Dendritic cell treated with granulocyte-macrophage colony-stimulating factor and Interleukin-4, amounts not matched to agents 40 ng/mL and 50 ng/mL, for 4 days (primary cell): ENCODE results near the gene MAPK8IP2.

ENCODE experiments used
- H3K27ac Mint-ChIP-seq: one replicate; pipeline ENCODE4 v1.8.0; 2022; ENCODE audit warnings: mild to moderate bottlenecking, mixed read lengths
- H3K27me3 Mint-ChIP-seq: one replicate; pipeline ENCODE4 v1.8.0; 2022; ENCODE audit warnings: mild to moderate bottlenecking, mixed read lengths
- H3K36me3 Mint-ChIP-seq: one replicate; pipeline ENCODE4 v1.8.0; 2022; ENCODE audit warnings: low read depth, mixed read lengths
- H3K4me1 Mint-ChIP-seq: one replicate; pipeline ENCODE4 v1.8.0; 2022; ENCODE audit warnings: low read depth, mixed read lengths
- H3K4me3 Mint-ChIP-seq: one replicate; pipeline ENCODE4 v1.8.0; 2022; ENCODE audit warnings: mild to moderate bottlenecking, moderate library complexity, mixed read lengths
- H3K9me3 Mint-ChIP-seq: one replicate; pipeline ENCODE4 v1.8.0; 2022; ENCODE audit warnings: mixed read lengths
- intact Hi-C: fragments of 100-400 bp; cut with micrococcal nuclease; formaldehyde crosslinking; loops from one replicate; pipeline ENCODE4 v1.15.0; 2022

The MAPK8IP2 gene

DNA sequence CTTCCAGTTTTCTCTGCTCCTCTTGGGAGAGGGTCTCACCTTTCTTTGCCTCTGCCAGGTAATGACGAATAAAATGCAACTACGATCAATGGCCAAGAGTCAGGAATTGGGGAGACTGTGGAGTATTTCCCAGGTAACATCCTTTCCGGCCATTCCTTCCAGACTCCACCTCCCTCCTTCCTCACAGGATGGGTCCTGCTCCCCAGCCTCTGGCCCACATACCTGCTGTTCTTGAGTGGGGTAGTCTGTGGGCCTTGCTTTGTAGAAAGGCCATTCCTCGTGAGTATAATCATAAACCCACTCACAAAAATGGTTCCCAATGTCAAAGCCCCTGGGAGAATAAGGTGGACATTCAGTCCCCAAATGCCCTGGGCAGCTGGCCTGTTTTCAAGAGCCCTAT, 20.8 kb upstream of the MAPK8IP2 start:
- H3K4me1 Mint-ChIP-seq, result peaks cover 47% of the 10 kb centered on the region
- no peak overlapping the region for H3K27ac Mint-ChIP-seq
- intact Hi-C loops, result loop anchor here (5.0 kb wide), 1 partner anchor 72 kb away; the partner anchor contains the start of genes LMF2 and NCAPH2
- no peak overlapping the region for H3K4me3 Mint-ChIP-seq
- H3K36me3 Mint-ChIP-seq, result peaks cover 47% of the 10 kb centered on the region
- no peaks in the 10 kb centered on the region for H3K9me3 Mint-ChIP-seq
- H3K27me3 Mint-ChIP-seq, result peaks cover 9% of the 10 kb centered on the region

DNA sequence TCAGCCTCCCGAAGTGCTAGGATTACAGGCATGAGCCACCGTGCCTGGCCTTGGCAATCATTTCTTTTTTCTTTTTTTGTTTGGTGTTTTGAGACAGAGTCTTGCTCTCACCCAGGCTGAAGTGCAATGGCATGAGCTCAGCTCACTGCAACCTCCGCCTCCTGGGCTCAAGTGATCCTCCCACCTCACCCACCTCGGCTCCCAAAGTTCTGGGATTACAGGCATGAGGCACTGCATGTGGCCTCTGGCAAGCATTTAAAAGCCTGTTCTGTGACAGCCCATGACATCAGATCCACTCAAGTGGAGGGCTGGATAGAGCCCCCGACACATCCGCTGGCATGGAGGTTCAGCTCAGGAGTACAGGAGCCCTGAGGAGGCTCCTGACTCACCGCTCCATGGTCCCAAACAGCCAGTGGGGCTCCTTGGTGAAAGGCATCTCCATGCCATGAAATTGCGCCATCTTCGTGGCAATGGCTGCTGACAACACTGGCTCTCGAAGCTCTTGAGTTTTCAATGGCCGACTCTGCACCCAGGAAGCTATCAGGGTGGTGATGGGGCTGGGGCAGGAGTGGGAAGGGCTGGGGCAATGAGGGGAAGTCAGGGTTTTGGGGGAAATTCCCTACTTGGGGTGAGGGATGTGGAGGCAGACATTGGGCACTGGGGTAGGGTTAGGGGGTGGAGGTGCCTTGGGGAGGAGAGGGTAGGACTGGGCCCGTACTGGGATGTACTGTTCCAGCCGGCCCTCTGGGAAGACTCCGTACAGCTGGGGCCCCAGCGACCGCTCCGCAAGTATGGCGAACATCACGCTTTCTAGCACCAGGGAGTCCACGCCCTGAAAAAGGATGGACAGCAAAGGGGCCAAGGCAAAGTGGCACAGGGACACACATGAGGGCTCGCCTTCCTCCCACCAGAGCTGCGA, 19.3 kb upstream of the MAPK8IP2 start:
- peak overlapping the region; percentile 80 for H3K4me3 Mint-ChIP-seq
- peaks cover 47% of the 10 kb centered on the region for H3K4me1 Mint-ChIP-seq
- H3K36me3 Mint-ChIP-seq, result peaks cover 47% of the 10 kb centered on the region
- peak overlapping the region; percentile 95 for H3K27ac Mint-ChIP-seq
- intact Hi-C loops, result loop anchor here (5.0 kb wide), 1 partner anchor 74 kb away; the partner anchor contains the start of genes LMF2 and NCAPH2
- H3K9me3 Mint-ChIP-seq, result no peaks in the 10 kb centered on the region
- peaks cover 13% of the 10 kb centered on the region for H3K27me3 Mint-ChIP-seq

DNA sequence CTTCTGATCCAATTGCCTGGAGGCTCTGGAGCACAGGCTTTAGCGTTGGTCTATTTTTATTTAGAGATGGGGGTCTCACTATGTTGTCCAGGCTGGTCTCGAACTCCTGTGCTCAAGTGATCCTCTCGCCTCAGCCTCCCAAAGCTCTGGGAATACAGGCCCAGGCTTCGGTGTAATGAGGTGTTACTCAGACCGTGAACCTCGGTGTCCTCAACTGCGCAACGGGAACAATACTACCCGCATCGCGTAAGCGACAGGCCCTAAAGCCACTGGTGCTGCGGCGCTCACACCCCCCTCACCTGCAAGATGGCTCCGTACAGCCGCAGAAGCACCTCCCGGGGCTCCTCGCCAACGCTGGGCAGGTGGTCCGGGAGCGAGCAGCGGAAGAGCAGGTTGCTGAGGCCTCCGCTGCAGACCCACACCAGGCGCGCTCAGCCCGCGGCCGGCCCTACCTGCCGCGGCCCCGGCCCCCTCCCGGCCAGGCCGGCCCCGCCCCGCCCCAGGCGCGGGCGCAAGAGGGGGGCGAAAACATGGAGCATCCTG, 18.6 kb upstream of the MAPK8IP2 start:
- Mint-ChIP-seq H3K4me1 (peaks cover 46% of the 10 kb centered on the region), H3K4me3 (peak overlapping the region; percentile 80), H3K27me3 (peaks cover 14% of the 10 kb centered on the region), H3K9me3 (no peaks in the 10 kb centered on the region), H3K36me3 (peaks cover 47% of the 10 kb centered on the region), H3K27ac (peak overlapping the region; percentile 95)
- intact Hi-C loops, result loop anchor here (2.0 to 5.0 kb wide), 4 partner anchors 19 to 75 kb away; partner anchors contain the start of genes LMF2, MAPK8IP2, NCAPH2 and TYMP

DNA sequence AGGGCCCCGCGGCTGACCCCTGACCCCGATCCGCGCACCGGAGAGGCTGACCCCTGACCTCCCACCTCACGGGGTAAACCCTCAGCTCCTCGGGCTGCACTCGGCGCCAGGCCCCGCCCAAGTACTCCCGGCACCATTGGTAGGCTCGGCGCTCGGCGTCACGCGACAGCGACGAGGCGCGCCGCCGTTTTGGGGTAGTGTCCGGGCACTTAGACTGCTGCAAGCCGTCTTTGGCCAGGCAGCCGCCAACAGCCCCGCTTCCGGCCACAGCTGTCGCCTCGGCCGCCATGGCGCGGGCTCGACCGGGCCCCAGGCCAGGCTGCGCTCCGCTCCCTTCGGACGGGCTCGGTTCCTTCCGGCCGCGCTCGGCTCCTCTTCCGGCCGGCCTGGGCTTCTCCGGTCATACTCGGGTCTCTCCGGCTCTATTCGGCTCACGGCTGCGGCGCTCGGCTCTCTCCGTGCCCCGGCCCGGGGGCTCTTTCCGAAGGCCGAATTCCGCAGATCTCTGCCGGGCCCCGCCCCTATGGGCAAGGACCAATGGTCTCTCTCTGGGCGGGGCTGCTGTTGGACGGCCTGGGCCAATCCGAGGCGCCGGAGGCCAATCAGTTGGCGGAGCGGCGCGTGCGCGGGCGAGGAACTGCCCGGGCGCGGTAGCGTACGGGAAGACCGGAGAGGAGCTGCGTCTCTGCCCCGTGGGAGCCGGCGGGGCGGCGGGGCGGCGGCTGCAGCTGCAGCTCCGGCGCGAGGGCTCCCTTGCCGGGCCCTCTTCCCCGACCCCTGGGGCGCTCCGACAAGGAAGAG, 17.9 kb upstream of the MAPK8IP2 start, which contains the start of gene CHKB:
TSS of gene CHKB (minus strand) at position 357 of the 801 bp plus-strand sequence. CDS start at position 289, 68 bp downstream.
- Mint-ChIP-seq H3K27ac (peak within 1 kb of the TSS; percentile 95), H3K27me3 (peaks cover 10% of the 10 kb centered on the region), H3K4me1 (peaks cover 39% of the 10 kb centered on the region), H3K9me3 (no peaks in the 10 kb centered on the region), H3K36me3 (peaks cover 43% of the 10 kb centered on the region), H3K4me3 (peak within 1 kb of the TSS; percentile 80)
- intact Hi-C loops, result loop anchor here (2.0 to 5.0 kb wide), 4 partner anchors 18 to 75 kb away; partner anchors contain the start of genes LMF2, MAPK8IP2, NCAPH2 and TYMP

DNA sequence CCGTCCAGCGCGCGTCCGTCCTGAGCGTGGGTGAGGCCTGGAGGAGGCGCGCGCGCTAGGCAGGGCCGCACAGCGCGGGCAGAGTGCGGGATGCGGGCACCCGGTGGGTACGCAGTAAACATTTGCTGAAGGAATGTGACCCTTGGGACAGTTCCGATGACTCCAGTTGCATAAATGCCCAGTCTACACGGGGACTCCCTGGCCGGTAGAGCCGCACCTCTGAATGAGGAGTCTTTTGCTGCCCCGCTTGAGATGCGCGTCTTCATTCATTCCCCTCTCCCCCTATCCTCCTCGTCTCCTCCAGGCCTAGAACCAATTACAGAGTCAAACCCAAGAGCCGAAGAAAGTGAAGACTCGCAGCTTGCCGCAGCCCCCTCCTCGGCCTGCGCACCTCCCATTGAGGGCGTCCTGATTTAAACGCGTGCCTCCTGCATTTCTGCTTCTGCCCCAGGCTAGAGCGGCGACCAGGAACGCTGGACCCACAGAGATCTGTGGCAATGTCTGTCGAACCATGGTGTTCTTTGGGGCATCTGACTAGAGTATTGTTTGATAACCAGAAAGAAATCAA, 17.2 kb upstream of the MAPK8IP2 start:
- H3K27me3 Mint-ChIP-seq, result peaks cover 8% of the 10 kb centered on the region
- no peaks in the 10 kb centered on the region for H3K9me3 Mint-ChIP-seq
- peak overlapping the region; percentile 95 for H3K27ac Mint-ChIP-seq
- peak overlapping the region; percentile 80 for H3K4me3 Mint-ChIP-seq
- H3K36me3 Mint-ChIP-seq, result peaks cover 40% of the 10 kb centered on the region
- H3K4me1 Mint-ChIP-seq, result peaks cover 37% of the 10 kb centered on the region
- intact Hi-C loops, result loop anchor here (2.0 to 5.0 kb wide), 4 partner anchors 17 to 76 kb away; partner anchors contain the start of genes LMF2, MAPK8IP2, NCAPH2 and TYMP

DNA sequence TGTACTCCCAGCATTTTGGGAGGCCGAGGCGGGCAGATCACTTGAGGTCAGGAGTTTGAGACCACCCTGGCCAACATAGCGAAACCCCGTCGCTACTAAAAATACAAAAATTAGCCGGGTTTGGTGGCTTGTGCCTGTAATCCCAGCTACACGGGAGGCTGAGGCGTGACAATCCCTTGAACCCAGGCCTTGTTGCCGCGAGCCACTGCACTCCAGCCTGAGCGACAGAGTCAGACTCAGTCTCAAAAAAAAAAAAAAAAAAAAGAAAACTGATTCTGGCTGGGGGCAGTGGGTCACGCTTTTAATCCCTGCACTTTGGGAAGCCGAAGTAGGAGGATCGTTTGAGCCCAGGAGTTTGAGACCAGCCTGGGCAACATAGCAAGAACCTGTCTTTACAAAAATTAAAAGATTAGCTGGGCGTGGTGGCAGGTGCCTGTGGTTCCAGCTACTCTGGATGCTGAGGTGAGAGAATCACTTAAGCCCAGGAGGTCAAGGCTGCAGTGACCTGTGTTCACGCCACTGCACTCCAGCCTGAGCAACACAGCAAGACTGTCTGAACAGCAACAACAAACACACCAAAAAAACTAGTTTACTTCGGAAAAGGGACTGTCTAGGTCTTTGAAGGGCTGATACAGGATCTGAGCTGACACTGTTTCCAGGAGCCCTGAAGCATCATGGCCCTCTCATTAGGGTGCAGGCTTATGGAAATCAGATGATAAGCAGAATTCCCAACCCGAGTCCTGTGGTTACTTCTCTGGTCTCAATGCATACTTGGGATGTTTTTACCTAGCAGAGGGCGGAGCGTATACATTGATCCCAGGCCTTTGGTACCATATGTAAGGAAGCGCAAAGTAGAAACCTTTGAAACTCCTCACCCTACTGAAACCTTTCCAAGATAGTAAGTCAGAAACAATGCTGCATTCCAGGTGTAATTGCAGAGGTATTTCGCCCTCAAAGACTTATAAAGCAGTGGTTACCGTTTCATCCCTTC, 16.2 kb upstream of the MAPK8IP2 start:
- intact Hi-C loops, result loop anchor here (5.0 kb wide), 1 partner anchor 77 kb away; the partner anchor contains the start of genes LMF2 and NCAPH2
- peaks cover 27% of the 10 kb centered on the region for H3K4me1 Mint-ChIP-seq
- H3K4me3 Mint-ChIP-seq, result no peak overlapping the region
- peaks cover 5% of the 10 kb centered on the region for H3K27me3 Mint-ChIP-seq
- H3K36me3 Mint-ChIP-seq, result peaks cover 30% of the 10 kb centered on the region
- H3K9me3 Mint-ChIP-seq, result no peaks in the 10 kb centered on the region
- no peak overlapping the region for H3K27ac Mint-ChIP-seq

DNA sequence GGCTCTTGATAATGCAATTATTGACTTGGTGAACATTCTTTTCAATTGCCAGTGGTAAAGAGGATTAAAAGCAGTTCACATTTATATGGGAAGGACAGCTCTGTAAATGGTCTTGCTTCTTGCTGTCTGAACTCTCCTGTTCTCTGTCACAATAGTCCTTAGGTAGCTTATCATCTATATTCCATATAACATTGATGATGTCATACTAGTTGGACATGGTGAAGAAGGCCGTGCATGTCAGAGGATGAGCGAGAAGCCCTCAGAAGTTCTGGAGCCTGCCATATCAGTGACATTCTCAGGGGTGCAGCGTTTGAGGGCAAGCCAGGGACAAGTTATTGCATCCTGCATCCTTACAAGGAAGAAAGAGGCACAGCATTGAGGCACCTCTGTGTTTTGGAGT, 15.4 kb upstream of the MAPK8IP2 start:
- peaks cover 5% of the 10 kb centered on the region for H3K27me3 Mint-ChIP-seq
- intact Hi-C loops, result no loop called here
- no peak overlapping the region for H3K4me3 Mint-ChIP-seq
- H3K27ac Mint-ChIP-seq, result no peak overlapping the region
- H3K9me3 Mint-ChIP-seq, result no peaks in the 10 kb centered on the region
- peaks cover 21% of the 10 kb centered on the region for H3K36me3 Mint-ChIP-seq
- peaks cover 19% of the 10 kb centered on the region for H3K4me1 Mint-ChIP-seq

DNA sequence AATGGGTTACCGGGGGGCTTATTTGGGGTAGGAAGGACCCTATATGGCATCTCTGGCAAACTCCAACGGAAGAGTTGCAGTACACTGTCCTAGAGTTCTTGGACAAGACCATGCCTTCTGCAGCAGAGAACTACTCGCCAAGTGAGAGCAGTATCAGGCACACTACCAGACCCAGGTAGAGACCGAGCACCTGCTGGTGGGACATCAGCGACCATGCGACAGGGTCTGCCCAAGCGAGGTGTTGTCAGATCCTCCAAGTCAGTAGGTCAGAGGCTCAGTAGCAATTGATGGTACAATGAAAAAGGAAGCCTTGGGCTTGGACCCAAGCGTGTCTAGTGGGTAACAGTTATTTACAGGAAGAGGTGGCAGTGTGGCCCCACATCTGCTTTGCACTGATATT, 14.8 kb upstream of the MAPK8IP2 start:
- H3K36me3 Mint-ChIP-seq, result peaks cover 16% of the 10 kb centered on the region
- no peak overlapping the region for H3K4me3 Mint-ChIP-seq
- H3K4me1 Mint-ChIP-seq, result peaks cover 14% of the 10 kb centered on the region
- intact Hi-C loops, result no loop called here
- peaks cover 8% of the 10 kb centered on the region for H3K27me3 Mint-ChIP-seq
- H3K27ac Mint-ChIP-seq, result no peak overlapping the region
- H3K9me3 Mint-ChIP-seq, result no peaks in the 10 kb centered on the region

DNA sequence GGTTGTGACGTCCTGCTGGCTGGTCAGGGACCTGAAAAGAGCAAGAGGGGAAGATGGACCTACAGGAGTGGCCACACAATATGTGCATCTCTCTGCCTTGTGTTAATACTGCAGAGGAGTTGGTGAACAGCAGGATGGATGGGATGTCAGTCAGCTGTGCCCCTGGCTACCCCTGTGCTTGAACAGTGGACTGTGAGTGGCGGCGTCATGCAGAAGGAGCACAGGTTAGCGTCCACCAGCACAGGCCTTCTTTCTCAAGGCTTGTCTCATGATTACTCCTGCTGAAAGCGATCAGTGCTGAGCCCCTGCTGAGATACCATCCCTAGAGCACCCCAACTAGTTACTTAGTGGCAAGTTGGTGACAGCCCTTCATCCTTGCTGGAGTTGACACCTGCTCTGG, 14.2 kb upstream of the MAPK8IP2 start:
- H3K27me3 Mint-ChIP-seq, result peaks cover 8% of the 10 kb centered on the region
- no peaks in the 10 kb centered on the region for H3K9me3 Mint-ChIP-seq
- H3K27ac Mint-ChIP-seq, result no peak overlapping the region
- no peak overlapping the region for H3K4me3 Mint-ChIP-seq
- peaks cover 9% of the 10 kb centered on the region for H3K36me3 Mint-ChIP-seq
- H3K4me1 Mint-ChIP-seq, result peaks cover 11% of the 10 kb centered on the region
- intact Hi-C loops, result no loop called here

DNA sequence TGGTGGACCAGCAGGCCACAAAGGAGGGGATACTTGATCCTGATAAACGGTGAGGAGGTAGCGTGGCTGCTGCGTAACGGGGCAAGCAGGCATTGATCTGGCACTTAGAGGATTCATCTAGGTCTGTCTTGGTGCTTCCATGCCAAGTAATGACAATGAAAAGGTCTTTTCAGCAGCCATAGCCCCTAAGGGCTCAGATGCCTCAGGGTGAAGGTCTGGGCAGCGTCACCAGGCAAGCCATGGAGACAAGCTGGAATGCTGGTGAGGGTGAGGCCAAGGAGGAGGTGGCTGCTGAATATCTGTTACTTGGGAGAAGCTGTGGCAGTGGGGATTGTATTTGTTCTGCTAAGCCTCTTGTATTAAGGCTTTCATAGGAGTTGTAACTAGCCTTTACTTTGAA, 13.2 kb upstream of the MAPK8IP2 start:
- H3K9me3 Mint-ChIP-seq, result no peaks in the 10 kb centered on the region
- no peak overlapping the region for H3K4me3 Mint-ChIP-seq
- peaks cover 5% of the 10 kb centered on the region for H3K36me3 Mint-ChIP-seq
- H3K27me3 Mint-ChIP-seq, result peaks cover 8% of the 10 kb centered on the region
- no peak overlapping the region for H3K27ac Mint-ChIP-seq
- peaks cover 6% of the 10 kb centered on the region for H3K4me1 Mint-ChIP-seq
- intact Hi-C loops, result no loop called here

DNA sequence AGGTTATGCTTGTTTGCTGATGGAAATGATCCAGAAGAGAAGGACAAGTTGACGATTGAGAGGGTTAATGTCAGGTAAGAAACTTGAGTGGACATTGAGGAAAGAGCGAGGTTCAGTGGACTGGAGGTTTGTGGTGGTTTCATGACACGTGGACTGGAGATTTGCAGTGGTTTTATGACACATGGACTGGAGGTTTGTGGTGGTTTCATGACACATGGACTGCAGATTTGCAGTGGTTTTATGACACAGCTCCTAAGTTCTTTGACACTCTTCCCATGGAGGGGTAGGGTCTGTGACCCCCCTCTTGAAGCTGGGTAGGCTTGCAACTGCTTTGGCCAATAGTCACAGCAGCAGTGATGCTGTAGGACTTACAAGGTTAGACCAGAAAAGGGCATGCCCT, 5.4 kb upstream of the MAPK8IP2 start:
- H3K27me3 Mint-ChIP-seq, result peaks cover 35% of the 10 kb centered on the region
- H3K27ac Mint-ChIP-seq, result no peak overlapping the region
- no peaks in the 10 kb centered on the region for H3K9me3 Mint-ChIP-seq
- no peaks in the 10 kb centered on the region for H3K36me3 Mint-ChIP-seq
- H3K4me3 Mint-ChIP-seq, result no peak overlapping the region
- peaks cover 5% of the 10 kb centered on the region for H3K4me1 Mint-ChIP-seq
- intact Hi-C loops, result no loop called here

DNA sequence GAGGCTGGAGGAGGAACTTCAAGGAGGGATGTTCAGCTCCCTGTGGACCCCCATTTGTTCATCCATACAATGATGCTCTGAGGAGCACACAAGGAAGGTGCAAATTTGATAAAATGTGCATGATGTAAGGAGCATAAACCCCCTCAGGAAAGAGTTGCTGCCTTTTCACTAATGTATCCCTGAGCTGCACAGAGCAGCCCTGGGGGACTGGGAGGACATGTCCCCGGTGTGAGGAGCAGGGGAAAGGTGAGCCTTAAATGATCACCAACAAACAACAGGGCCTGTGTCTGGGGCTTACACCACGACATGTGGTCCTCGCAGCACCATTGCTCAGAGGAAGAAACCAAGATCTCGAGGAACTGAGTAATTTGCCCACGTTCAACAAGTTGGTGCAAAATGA, 3.5 kb upstream of the MAPK8IP2 start:
- no peaks in the 10 kb centered on the region for H3K36me3 Mint-ChIP-seq
- no peak overlapping the region for H3K27ac Mint-ChIP-seq
- H3K9me3 Mint-ChIP-seq, result no peaks in the 10 kb centered on the region
- peaks cover 5% of the 10 kb centered on the region for H3K4me1 Mint-ChIP-seq
- no peak overlapping the region for H3K4me3 Mint-ChIP-seq
- peaks cover 44% of the 10 kb centered on the region for H3K27me3 Mint-ChIP-seq
- intact Hi-C loops, result no loop called here
